Activated B cell treated with CpG ODN at 0.5 μM for 24 hours (primary cell): ENCODE results near the gene COG8. TPM values are rescaled to one million over a fixed set of nuclear protein-coding genes. Genes with fewer than 3 reads are reported as not detected.

ENCODE experiments used
- ATAC-seq: fragments of 200-7000 bp; cut with Tn5 transposase; one replicate; pipeline ENCODE4 v1.10.0; 2021; ENCODE audit warnings: low read depth, mild to moderate bottlenecking, moderate library complexity
- CTCF ChIA-PET: fragments of 350-600 bp; sonication (Branson Sonifier 250); formaldehyde crosslinking; loops from one replicate; lab custom pipeline; 2021; ENCODE audit warnings: antibody characterized with exemption; lab: Charles Lee
- POLR2A ChIA-PET: fragments of 350-600 bp; sonication (Branson Sonifier 250); formaldehyde crosslinking; loops from one replicate; lab custom pipeline; 2021; ENCODE audit warnings: antibody characterized with exemption; lab: Charles Lee
- DNase-seq: peaks from one replicate; pipeline ENCODE4 v3.0.0; 2022
- H3K27ac Mint-ChIP-seq: one replicate; pipeline ENCODE4 v1.8.0; 2020; ENCODE audit warnings: mixed read lengths
- H3K27me3 Mint-ChIP-seq: one replicate; pipeline ENCODE4 v1.8.0; 2021; ENCODE audit warnings: mixed read lengths
- H3K36me3 Mint-ChIP-seq: one replicate; pipeline ENCODE4 v1.8.0; 2021; ENCODE audit warnings: low read depth, mixed read lengths
- H3K4me1 Mint-ChIP-seq: one replicate; pipeline ENCODE4 v1.8.0; 2021; ENCODE audit warnings: mixed read lengths
- H3K4me3 Mint-ChIP-seq: one replicate; pipeline ENCODE4 v1.8.0; 2020; ENCODE audit warnings: mild to moderate bottlenecking, mixed read lengths
- H3K9me3 Mint-ChIP-seq: one replicate; pipeline ENCODE4 v1.8.0; 2020; ENCODE audit warnings: mixed read lengths
- CTCF ChIP-seq: fragments of 200-600 bp; IDR thresholded peaks from one replicate; pipeline ENCODE4 v1.8.0; 2022; ENCODE audit warnings: antibody characterized with exemption, mild to moderate bottlenecking
- intact Hi-C: fragments of 100-400 bp; cut with micrococcal nuclease; formaldehyde crosslinking; loops from one replicate; pipeline ENCODE4 v1.15.1; 2024
- total RNA-seq: library from RNA; stranded (reverse); gene quantifications from 2 replicates; pipeline ENCODE4 v1.2.3, GENCODE V29; 2022

Gene COG8
- total RNA-seq, 1 donor from 2014 or later: 45.4 TPM

GRCh38 chr16:69318177-69318910 lies 21.0 kb downstream of the COG8 start:
- H3K4me1 Mint-ChIP-seq: peaks cover 10% of the 10 kb centered on the region
- ChIA-PET POLR2A (no interaction called here), CTCF (no interaction called here)
- DNase-seq (no peak), ATAC-seq (no peak)
- peaks cover 81% of the 10 kb centered on the region for H3K36me3 Mint-ChIP-seq
- H3K4me3 Mint-ChIP-seq: no peak overlapping the region
- no peaks in the 10 kb centered on the region for H3K9me3 Mint-ChIP-seq
- no peaks in the 10 kb centered on the region for H3K27me3 Mint-ChIP-seq
- intact Hi-C loops: loop anchor here (10.0 kb wide), 1 partner anchor 1206 kb away; the partner anchor contains the start of genes COG4 and SF3B3
- no peak overlapping the region for H3K27ac Mint-ChIP-seq
- TF ChIP-seq CTCF: no peak

- H3K9me3 Mint-ChIP-seq: no peaks in the 10 kb centered on the region
- TF ChIP-seq CTCF: no peak
- ChIA-PET POLR2A (no interaction called here), CTCF (no interaction called here)
- no peak overlapping the region for H3K4me3 Mint-ChIP-seq
- H3K27me3 Mint-ChIP-seq: no peaks in the 10 kb centered on the region
- intact Hi-C loops: loop anchor here (10.0 kb wide), 1 partner anchor 1208 kb away; the partner anchor contains the start of genes COG4 and SF3B3
- H3K36me3 Mint-ChIP-seq: peaks cover 74% of the 10 kb centered on the region
- H3K4me1 Mint-ChIP-seq: peaks cover 20% of the 10 kb centered on the region
- no peak overlapping the region for H3K27ac Mint-ChIP-seq
- DNase-seq (no peak), ATAC-seq (no peak)
Observed at GRCh38 chr16:69316595-69317034, 22.7 kb downstream of the COG8 start.

- DNase-seq: no peak
- H3K27ac Mint-ChIP-seq: no peak overlapping the region
- H3K4me3 Mint-ChIP-seq: no peak overlapping the region
Observed at GRCh38 chr16:69315486-69316311, 23.7 kb downstream of the COG8 start.

GRCh38 chr16:69314534-69314933 lies 24.8 kb downstream of the COG8 start:
- no peak for TF ChIP-seq CTCF
- POLR2A ChIA-PET: interaction anchor here (0.6 to 1.4 kb wide), 2 partner anchors 13 to 46 kb away, joined by 4 to 6 read pairs; no protein-coding TSS in a partner anchor
- intact Hi-C loops: loop anchor here (10.0 kb wide), 1 partner anchor 1210 kb away; the partner anchor contains the start of genes COG4 and SF3B3
- H3K27ac Mint-ChIP-seq: no peak overlapping the region
- ATAC-seq (no peak), DNase-seq (no peak)
- H3K4me3 Mint-ChIP-seq: no peak overlapping the region
- no peaks in the 10 kb centered on the region for H3K27me3 Mint-ChIP-seq
- peaks cover 27% of the 10 kb centered on the region for H3K4me1 Mint-ChIP-seq
- H3K36me3 Mint-ChIP-seq: peaks cover 58% of the 10 kb centered on the region
- CTCF ChIA-PET: no interaction called here
- H3K9me3 Mint-ChIP-seq: no peaks in the 10 kb centered on the region

More at GRCh38 chr16:69315486-69316311, 23.7 kb downstream of the COG8 start:
- ChIA-PET CTCF (no interaction called here), POLR2A (no interaction called here)
- ATAC-seq: no peak
- intact Hi-C loops: loop anchor here (10.0 kb wide), 1 partner anchor 1209 kb away; the partner anchor contains the start of genes COG4 and SF3B3
- Mint-ChIP-seq H3K4me1 (peaks cover 22% of the 10 kb centered on the region), H3K36me3 (peaks cover 64% of the 10 kb centered on the region), H3K27me3 (no peaks in the 10 kb centered on the region), H3K9me3 (no peaks in the 10 kb centered on the region)
- TF ChIP-seq CTCF: no peak
